PFSK-1 (cell line): ENCODE measurements around the gene RGS6.

Experiments
- POLR2AphosphoS5 ChIP-seq: IDR thresholded peaks from 2 replicates; pipeline ENCODE4 v1.6.1; 2012; ENCODE audit warnings: low read depth, mild to moderate bottlenecking, control low read depth, low read length, moderate library complexity
- REST ChIP-seq, 2 experiments: IDR thresholded peaks; 2 replicates each; pipeline versions ENCODE4 v1.6.1 to v1.8.0; 2011 to 2012; ENCODE audit warnings: low read depth in 2 of 2, low read length in 2 of 2, control low read depth in 1 of 2, inconsistent platforms in 1 of 2, mild to moderate bottlenecking in 1 of 2, moderate library complexity in 1 of 2; ENCODE audit not compliant: insufficient read depth in 1 of 2
- SIN3A ChIP-seq: IDR thresholded peaks from 2 replicates; pipeline ENCODE4 v1.6.1; 2012; ENCODE audit warnings: mild to moderate bottlenecking, low read length, moderate library complexity, borderline replicate concordance; ENCODE audit not compliant: insufficient read depth
- TAF1 ChIP-seq: IDR thresholded peaks from 2 replicates; pipeline ENCODE4 v1.6.1; 2012; ENCODE audit warnings: low read length, control low read depth, borderline replicate concordance; ENCODE audit not compliant: insufficient read depth

DNA sequence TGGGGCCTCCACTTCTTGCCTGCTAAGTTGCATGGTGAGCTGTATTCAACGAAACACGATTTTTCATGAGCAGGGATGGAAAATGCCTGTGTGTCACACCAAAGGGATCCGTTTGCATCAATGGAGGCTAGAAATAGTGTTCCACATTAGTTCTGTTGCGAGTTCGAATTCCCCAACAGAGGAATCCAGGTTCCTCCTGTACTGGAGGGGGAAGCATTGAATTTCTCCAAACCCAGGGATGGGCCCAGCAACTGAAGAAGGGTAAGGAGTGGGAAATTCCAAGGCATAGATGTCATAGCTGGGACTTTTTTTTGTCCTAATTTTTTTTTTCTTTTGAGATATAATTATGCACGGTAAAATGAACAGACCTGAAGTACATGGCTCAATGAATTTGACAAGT, 625.4 kb downstream of the RGS6 start:
- TF ChIP-seq POLR2AphosphoS5 (no peak), TAF1 (no peak), SIN3A (no peak), REST (IDR thresholded peaks at IDR 0.05; ENCODE audit: insufficient read depth in 1 of 2, low read depth in 2 of 2, low read length in 2 of 2) (no peak)
